OCI-LY3 (cell line): ENCODE results near the gene ACOX1.

Experiments used
- EZH2phosphoT487 ChIP-seq: fragments of 200-600 bp; shearing (Covaris generic); IDR thresholded peaks from 2 replicates; pipeline ENCODE4 v1.6.1; 2018; ENCODE audit warnings: antibody characterized with exemption, mixed run types, low read depth
- TF ChIP-seq, protein P1 (sequence below): fragments of 200-600, 300-600 bp; sonication (generic); IDR thresholded peaks from 2 replicates; pipeline ENCODE4 v1.5.1; 2014; ENCODE audit warnings: antibody characterized with exemption, low read length, low read depth

- TF ChIP-seq, protein P1, sequence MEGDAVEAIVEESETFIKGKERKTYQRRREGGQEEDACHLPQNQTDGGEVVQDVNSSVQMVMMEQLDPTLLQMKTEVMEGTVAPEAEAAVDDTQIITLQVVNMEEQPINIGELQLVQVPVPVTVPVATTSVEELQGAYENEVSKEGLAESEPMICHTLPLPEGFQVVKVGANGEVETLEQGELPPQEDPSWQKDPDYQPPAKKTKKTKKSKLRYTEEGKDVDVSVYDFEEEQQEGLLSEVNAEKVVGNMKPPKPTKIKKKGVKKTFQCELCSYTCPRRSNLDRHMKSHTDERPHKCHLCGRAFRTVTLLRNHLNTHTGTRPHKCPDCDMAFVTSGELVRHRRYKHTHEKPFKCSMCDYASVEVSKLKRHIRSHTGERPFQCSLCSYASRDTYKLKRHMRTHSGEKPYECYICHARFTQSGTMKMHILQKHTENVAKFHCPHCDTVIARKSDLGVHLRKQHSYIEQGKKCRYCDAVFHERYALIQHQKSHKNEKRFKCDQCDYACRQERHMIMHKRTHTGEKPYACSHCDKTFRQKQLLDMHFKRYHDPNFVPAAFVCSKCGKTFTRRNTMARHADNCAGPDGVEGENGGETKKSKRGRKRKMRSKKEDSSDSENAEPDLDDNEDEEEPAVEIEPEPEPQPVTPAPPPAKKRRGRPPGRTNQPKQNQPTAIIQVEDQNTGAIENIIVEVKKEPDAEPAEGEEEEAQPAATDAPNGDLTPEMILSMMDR, result peak; percentile 84
- no peak for TF ChIP-seq EZH2phosphoT487
These were observed 74.0 kb downstream of the ACOX1 start, which contains the start of gene MRPL38 for GRCh38 chr17:75904749-75905521.
